Hypothalamus (tissue), 51 donors: Measurements from ENCODE around the gene CLDN15.
"Not testable (repeated sequence)": the region's sequence is repeated elsewhere in the genome, so short reads cannot be mapped to it uniquely, and the experiment has no call there.

Source experiments
- DNase-seq, 51 donors: peaks; one replicate each; lab custom pipeline; 2025; lab: John Stamatoyannopoulos, UW

The CLDN15 gene

DNA sequence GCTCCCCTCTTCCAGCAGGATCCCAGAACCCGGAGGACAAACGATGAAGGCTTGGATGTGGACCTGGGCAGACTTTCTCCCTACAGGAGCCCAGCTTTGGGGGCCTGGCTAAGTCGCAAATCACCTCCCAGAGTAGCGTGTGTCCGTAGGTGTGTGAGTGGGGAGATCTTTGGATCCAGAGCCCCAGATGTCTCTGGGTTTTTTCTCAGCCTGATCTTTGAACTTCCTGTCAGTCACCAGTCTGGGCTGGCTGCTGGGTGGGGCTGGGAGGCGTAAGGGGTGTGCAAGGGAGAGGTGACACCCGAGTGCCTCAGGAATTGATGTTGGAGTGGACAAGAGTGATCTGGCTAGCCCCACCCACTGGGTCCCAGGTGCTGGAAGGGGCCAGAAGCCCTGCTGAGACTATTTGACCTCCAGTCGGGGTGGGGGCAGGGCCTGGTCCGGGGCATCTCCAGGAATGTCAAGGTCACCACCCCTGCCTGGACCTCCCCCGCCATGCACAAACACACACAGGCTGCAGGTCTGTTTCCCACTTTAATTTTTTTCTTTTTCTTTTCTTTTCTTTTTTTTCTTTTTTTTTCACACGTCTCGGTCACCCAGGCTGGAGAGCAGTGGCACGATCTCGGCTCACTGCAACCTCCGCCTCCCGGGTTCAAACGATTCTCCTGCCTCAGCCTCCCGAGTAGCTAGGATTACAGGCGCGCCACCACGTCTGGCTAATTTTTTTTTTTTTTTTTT, 36.6 kb downstream of the CLDN15 start, which contains the start of gene MOGAT3:
Gene MOGAT3 (minus strand): TSS at position 175 of the 738 bp plus-strand sequence. CDS start 182 bp downstream, outside the sequence.
- DNase-seq, result no peak

DNA sequence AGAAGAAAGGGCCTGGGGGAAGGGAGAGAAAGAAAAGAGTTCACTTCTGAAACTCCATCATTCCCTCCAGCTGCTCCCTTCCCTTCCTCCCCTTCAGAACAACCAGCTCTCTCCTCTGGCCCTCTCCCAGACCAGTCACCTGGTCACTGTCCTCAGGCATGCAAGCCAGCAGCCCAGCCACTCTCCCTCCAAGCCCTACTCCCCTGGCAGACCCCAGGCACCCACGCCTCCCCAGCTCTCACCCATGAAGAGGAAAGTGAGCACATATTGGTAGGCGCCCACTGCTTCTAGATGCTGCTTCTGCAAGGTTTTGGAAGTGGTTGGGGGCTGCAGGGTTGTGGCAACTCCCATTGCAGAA, 37.1 kb downstream of the CLDN15 start:
- DNase-seq, result no peak

DNA sequence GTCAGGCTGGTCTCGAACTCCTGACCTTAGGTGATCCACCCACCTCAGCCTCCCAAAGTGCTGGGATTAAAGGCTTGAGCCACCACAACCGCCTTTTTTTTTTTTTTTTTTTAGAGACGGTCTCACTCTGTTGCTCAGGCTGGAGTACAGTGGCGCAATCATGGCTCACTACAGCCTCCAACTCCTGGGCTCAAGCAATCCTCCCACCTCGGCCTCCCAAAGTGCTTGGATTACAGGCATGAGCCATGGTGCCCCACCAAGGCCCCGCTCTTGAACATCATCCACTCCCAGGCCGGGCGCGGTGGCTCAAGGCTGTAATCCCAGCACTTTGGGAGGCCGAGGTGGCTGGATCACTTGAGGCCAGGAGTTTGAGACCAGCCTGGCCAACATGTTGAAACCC, 38.1 kb downstream of the CLDN15 start:
- not testable (repeated sequence) for DNase-seq

DNA sequence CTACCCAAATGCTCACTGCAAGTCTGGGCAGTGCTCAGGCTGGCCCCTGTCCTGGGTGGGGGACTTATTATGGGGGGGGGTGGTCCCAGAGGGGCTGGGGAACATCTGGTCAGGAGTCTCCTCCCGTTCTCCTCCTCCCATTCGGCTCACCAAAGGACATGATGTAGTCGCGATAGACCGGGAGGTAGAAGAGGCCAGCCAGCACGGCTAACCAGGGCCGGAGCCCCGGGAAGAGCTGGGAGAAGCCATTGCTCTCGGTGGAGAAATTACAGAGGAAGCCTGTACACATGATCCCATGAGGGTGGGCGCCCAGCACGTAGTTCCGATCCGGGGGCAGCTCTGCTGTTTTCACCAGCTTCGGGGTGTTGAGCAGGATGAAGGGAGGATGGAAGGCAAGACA, 39.1 kb downstream of the CLDN15 start:
- no peak for DNase-seq

DNA sequence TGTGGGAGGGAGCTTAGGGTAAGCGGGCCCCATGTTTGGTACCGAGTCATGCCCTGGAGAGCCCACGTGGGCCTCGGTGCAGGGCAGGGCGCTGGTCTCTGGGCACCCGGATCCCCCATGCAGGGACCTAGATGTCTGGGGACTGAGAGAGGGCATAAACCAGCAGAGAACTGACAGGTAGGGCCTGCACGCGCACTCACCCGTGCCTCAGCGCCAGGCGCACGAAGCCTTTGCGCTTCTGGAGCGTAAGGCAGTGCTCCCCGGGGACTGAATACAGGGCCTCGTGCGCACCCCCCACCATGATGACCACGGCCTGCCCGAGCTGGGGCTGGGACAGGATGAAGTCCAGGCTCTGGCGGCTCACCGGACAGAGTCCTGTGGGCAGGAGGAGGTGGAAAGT, 39.6 kb downstream of the CLDN15 start:
- DNase-seq, result no peak

- no peak for DNase-seq
Observed at GRCh38 chr7:101195884-101196283, 41.7 kb downstream of the CLDN15 start.

DNA sequence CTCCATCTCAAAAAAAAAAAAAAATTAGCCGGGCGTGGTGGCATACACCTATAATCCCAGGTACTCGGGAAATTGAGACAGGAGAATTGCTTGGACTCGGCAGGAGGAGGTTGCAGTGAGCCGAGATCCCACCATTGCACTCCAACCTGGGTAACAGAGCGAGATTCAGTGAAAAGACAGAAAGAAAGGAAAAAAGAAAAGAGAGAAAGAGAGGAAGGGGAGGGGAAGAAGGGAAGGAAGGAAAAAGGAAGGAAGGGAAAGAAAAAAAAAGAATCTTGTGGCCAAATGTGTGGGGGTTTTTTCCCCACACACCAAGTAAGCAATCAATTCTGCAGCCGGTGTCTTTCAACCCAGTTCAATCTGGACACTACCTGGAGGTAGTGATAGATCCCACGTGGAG, 48.5 kb downstream of the CLDN15 start:
- DNase-seq, result no peak

DNA sequence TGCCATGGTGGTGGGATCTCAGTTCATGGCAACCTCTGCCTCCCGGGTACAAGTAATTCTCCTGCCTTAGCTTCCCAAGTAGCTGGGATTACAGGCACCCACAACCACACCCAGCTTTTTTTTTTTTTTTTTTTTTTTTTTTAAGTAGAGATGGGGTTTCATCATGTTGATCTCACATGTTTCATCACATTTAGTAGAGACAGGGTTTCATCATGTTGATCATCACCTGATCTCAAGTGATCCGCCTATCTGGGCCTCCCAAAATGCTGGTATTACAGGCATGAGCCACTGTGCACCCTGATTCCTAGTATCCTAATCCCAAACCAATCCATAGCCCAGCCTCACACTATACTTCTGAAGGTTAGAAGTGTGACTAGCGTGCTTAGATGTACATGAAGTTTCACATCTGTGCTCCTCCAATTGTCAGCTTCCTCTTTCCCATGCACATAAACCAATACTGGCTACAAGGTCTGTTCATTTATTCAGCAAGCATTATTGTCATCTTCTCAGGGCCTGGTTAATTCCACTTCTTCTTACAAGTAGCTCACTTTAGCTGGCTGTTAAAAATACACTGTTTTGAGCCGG, 50.7 kb downstream of the CLDN15 start:
- DNase-seq, result no peak

DNA sequence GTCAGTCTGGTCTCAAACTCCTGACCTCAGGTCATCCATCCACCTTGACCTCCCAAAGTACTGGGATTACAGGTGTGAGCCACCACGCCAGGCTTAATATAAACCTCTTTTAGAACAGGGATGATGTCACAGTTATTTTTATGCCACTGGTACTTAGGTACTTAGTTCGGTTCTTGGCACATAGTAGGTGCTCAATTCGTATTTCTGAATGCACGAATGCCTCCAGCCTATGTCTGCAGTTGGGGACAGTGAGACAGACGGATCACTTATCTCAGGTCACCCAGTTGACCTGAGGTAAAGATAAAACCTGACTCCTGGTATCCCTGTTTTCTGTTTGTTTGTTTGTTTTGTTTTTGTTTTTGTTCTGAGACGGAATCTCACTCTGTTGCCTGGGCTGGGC, 51.4 kb downstream of the CLDN15 start:
- DNase-seq, result no peak

DNA sequence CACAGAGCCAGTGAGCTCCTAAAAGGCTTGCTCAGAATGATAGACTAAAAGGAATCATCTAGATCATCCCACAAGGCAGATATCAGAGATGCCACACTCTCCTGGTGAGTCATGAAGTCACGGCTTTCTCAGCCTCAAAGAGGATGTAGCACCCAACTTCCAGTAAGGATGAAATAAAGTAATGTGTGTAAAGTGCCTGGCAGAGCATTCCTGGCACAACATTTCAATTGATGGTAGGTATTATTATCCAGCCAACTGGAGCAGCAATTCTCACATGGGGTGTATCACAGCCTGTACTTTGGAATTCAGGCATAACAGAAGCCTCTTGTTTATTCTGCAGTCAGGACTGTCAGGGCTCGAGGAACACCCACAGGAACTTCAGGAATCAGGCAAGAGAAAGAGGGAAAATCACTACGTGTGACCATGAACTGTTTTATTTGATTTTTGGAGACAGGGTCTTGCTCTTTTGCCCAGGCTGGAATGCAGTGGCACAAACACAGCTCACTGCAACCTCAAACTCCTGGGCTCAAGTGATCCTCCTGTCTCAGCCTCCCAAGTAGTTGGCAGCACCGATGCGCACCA, 52.3 kb downstream of the CLDN15 start:
- DNase-seq, result peak in 1 of 51 donors; percentile 44
